CD1c-positive myeloid dendritic cell (primary cell): ENCODE results near the gene STX8.
"Not testable (repeated sequence)": the region's sequence is repeated elsewhere in the genome, so short reads cannot be mapped to it uniquely, and the experiment has no call there.

Experiments used
- DNase-seq: peaks from one replicate; pipeline ENCODE4 v3.0.0-alpha.2; 2016; ENCODE audit errors: extremely low spot score

The STX8 gene

DNA sequence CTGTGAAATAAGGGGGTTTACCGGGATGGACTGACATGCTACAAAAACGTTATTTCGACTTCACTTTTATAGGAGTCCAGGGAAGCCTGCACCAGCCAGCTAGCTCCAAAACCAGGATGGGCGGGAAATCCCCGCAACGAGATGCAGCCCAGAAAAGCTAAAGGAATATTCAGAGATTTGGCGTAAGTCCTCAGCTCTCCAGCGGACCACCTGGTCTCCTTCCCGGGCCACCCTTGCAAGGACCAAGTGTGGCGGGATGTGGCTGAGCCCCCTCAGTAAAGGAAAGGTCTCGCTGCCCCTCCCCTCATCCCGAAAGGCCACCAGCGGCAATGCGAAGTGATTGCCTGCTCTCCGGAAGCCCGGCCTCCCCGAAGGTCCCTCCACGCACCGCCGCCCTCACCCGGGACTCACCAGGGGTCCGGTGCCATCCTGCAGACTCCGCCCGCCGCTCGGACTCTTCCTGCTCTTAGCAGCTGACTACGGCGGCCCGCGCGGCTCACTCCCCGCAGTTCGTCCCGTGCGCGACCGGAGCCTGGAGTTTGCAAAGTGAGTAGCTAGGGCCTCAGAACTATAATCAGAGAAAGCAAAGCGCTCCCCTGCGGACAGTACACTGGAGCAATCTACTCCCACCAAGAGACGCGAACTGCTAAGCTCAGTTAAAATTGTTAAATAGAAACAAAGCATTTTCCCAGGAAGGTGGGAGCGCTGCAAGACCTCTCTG is at the start of gene STX8:
Gene STX8, minus strand, starts transcription at position 440 of the 721 bp plus-strand sequence. Its CDS starts 12 bp downstream, at position 428.
- DNase-seq, result peak; percentile 87

DNA sequence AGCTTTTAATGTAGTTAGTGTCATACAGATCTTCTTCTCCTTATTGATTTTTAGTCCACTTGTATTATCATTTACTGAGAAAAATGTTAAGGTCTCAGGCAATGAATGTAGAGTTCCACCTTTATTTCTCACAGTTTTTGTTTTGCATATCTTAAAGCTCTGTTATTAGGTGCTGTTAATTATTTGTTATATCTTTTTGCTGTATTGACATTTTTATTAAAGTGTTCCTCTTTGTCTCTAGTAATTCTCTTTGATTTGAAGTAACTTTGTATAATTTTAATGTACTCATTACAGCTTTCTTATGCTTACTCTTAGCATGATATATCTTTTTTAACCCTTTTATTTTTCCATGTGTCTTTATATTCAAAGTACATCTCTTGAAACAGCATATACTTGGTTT is 47.3 kb upstream of the STX8 start:
- DNase-seq, result no peak

- DNase-seq, result no peak
Observed at GRCh38 chr17:9615486-9615885, 39.9 kb upstream of the STX8 start.

GRCh38 chr17:9612006-9612405 is 36.4 kb upstream of the STX8 start:
- DNase-seq, result no peak

DNA sequence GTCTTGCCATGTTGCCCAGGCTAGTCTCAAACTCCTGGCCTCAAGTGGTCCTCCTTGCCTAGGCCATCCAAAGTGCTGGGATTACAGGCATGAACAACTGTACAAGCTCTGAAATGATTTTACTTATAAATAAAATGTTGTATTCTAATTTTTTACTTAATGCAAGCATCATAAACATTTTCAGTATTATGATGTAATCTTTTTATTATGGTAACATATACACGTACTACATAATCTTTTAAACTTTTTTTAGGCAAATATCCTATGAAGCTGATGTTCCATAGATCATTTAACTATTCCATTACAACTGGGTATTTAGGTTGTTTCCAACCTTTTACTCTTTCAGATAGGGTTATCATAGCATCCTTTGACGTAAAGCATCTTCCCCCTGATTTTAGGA is 35.9 kb upstream of the STX8 start:
- no peak for DNase-seq

GRCh38 chr17:9607058-9607457 is 31.4 kb upstream of the STX8 start:
- not testable (repeated sequence) for DNase-seq

DNA sequence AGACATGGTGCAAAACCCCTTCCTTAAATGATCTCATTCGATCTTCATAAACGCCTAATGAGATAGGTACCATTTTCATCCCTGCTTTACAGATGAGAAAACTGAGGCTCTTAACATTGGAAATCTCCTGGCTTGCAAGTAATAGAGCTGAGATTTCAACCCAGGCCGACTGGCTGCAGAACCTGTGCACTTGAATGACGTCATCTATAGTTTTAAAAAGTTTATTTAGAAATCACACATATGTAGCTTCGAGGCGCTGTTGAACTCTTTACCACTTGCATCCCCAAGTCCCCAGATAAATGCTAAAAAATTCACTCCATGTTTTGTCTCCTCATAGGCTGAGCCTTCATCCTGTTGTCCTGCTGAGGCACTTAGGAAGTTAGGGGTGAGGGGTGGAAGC is 30.8 kb upstream of the STX8 start:
- no peak for DNase-seq

DNA sequence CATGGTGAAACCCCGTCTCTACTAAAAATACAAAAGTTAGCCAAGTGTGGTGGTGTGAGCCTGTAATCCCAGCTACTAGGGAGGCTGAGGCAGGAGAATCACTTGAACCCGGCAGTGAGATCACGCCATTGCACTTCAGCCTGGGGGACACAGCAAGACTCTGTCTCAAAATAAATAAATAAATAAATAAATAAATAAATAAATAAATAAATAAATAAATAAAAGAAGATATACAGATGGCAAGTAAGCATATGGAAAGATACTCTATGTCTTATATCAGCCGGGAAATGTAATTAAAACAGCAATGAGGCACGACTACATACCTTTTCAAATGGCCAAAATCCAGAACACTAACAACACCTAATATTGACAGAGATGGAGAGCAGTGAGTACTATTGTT is 29.0 kb upstream of the STX8 start:
- DNase-seq, result not testable (repeated sequence)

- DNase-seq, result no peak
Observed at GRCh38 chr17:9598661-9599060, 23.0 kb upstream of the STX8 start.

- DNase-seq, result not testable (repeated sequence)
Observed at GRCh38 chr17:9597638-9598037, 22.0 kb upstream of the STX8 start.

DNA sequence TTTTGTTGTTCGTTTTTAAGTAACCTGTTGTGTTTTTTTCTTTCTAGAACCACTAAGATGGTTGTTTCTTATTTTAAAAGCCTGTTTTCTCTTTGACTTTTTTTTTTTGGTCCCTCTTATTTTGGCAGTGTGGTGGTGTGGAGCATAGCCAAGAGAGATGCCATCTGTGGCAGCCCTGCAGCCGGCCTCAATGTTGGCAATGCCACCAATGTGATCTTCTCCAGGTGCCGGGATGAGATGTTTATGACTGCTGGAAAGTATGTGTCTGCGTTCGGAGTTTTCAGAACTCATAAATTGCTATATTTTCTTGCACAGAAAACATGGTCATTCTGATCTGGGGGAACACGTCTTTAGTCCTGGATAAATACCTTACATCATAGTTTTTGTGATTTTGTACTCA is 18.4 kb upstream of the STX8 start:
- no peak for DNase-seq

GRCh38 chr17:9587969-9588656 is 12.5 kb upstream of the STX8 start:
- DNase-seq, result no peak

DNA sequence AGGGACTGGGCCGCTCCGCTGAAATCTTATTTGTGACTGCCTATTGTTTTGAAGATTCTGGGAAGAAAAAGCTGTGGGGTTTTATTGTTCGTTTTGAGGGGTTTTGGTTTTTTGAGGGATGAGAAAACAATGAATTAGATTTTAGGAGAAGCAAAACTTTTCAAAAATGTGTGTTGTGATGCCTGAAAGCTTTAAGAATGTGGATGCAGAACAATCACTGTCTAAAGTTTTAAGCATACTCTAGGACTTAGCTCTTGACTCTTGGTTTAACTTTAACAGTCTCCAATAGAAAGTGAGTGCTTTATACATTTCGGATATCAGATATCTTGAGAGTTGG is 1.7 kb upstream of the STX8 start:
- no peak for DNase-seq

- DNase-seq, result peak; percentile 84
Observed at GRCh38 chr17:9576521-9577372, 1.1 kb upstream of the STX8 start, which contains the start of gene CFAP52. Gene CFAP52 (plus strand): TSS chr17:9576642. CDS start chr17:9576696, 54 bp downstream.

- no peak for DNase-seq
Observed at GRCh38 chr17:9571201-9571600, 4.4 kb downstream of the STX8 start.

- no peak for DNase-seq
Observed at GRCh38 chr17:9568957-9569588, 6.5 kb downstream of the STX8 start.

DNA sequence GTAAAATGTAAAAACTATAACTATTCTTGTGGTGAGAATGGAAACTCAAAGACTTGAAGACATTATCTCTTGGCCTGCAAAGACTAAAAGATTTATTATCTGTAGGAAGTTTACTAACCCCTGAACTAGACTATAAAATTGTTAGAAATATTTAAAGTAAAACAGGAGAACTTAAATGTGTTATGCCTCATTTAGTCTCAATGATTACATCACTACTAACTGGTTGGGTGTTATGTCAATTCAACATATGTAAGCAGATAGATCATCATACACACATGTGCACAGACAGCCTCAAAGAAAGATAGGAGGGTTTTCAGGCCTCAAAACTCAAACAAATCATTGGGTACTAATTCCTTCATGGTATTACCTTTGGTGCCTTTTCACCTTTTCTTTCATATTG is 7.6 kb downstream of the STX8 start:
- no peak for DNase-seq

DNA sequence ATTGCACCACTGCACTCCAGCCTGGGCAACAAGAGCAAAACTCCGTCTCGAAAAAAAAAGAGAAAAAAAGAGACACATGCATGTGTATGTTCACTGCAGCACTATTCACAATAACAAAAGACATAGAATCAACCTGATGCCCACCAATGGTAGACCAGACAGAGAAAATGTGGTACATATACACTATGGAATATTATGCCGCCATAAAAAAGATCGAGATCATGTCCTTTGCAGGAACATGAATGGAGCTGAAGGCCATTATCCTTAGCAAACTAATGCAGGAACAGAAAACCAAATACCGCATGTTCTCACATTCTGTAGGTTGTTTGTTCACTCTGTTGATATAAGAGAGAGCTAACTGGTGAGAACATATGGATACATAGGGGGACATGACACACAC is 8.9 kb downstream of the STX8 start:
- DNase-seq, result not testable (repeated sequence)

DNA sequence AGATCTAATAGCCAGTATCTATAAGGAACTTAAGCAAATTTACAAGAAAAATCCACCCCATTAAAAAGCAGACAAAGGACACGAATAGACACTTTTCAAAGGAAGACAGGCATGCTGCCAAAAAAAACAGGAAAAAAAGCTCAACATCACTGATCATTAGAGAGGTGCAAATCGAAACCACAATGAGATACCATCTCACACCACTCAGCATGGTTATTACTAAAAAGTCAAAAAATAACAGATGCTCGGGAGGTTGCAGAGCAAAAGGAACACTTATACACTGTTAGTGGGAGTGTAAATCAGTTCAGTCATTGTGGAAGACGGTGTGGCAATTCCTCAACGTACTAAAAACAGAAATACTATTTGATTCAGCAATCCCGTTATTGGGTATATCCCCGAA is 9.6 kb downstream of the STX8 start:
- no peak for DNase-seq

DNA sequence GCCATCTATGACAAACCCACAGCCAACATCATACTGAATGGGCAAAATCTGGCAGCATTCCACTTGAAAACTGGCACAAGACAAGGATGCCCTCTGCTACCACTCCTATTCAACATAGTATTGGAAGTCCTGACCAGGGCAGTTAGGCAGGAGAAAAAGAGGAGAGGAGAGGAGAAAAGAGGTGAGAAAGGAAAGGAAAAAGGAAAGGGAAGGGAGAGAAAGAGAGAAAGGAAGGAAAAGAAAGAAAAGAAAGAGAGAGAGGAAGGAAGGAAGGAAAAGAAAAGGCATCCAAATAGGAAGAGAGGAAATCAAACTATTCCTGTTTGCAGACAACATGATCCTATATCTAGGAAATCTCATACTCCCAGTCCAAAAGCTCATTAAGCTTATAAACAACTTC is 11.5 kb downstream of the STX8 start:
- no peak for DNase-seq

DNA sequence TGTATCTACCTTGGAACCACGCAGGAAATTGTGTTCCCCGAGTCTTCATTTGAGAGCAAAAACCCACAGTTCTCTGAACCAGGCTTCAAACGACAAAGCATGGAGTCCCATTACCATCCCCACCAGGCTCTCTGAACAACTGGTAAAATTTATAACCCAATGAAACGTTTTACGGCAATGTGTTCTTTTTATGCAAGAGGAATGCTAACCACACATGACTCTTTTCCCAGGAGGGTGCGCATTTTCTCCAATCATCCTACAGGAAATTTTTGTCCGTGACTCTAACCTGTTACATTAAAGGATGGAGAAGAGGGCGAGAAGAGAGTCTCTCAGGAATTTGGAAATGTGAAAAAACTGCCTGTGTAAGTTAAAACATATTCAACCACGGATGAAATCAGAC is 17.8 kb downstream of the STX8 start:
- no peak for DNase-seq

DNA sequence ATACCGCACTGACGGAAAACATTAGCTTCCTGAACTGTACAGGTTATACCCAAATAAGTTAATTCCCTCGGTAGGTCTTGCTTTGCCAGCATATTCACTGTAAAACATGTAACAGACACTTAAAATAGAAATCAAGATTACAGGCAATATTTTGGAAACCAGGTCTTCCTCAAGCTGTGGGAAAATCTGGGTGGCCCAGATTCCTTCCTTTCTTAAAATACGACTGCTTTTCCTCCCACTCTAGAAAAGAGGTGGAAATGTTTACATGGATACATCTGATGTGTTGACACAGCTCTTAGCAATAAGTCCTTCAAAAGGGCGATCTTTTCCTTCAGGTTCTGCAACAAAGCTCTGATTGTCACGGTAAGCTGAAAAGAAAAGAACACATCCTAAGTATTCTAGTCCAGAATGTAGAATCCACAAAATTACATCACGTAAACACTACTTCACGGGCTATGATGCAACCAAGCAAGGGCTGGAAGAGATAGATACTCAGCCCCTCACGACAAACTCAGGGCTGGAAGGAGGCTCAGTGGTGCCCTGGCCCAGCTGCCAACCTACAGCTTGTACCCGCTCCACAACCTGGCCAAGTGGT is 18.4 kb downstream of the STX8 start:
- DNase-seq, result no peak
